Measurements from ENCODE around the gene LSG1. TPM values are rescaled to one million over a fixed set of nuclear protein-coding genes. Genes with fewer than 3 reads are reported as not detected.
"Not testable (repeated sequence)": the region's sequence is repeated elsewhere in the genome, so short reads cannot be mapped to it uniquely, and the experiment has no call there.

The LSG1 gene
- total RNA-seq, 1 donor = 41.2 TPM

- peak in 1 of 3 donors; percentile 25 for DNase-seq (ENCODE audit: low read depth in 2 of 3, low spot score in 2 of 3)
Measured at GRCh38 chr3:194658477-194659242, 13.3 kb downstream of the LSG1 start.

- no peak for DNase-seq (ENCODE audit: low read depth in 2 of 3, low spot score in 2 of 3)
Measured at GRCh38 chr3:194657439-194657838, 14.6 kb downstream of the LSG1 start.

GRCh38 chr3:194654443-194654842 is 17.5 kb downstream of the LSG1 start:
- no peak for DNase-seq (ENCODE audit: low read depth in 2 of 3, low spot score in 2 of 3)

- DNase-seq (ENCODE audit: low read depth in 2 of 3, low spot score in 2 of 3) = no peak
Measured at GRCh38 chr3:194647747-194648146, 24.2 kb downstream of the LSG1 start.

GRCh38 chr3:194642769-194643168 is 29.2 kb downstream of the LSG1 start:
- DNase-seq (ENCODE audit: low read depth in 2 of 3, low spot score in 2 of 3) = no peak

DNA sequence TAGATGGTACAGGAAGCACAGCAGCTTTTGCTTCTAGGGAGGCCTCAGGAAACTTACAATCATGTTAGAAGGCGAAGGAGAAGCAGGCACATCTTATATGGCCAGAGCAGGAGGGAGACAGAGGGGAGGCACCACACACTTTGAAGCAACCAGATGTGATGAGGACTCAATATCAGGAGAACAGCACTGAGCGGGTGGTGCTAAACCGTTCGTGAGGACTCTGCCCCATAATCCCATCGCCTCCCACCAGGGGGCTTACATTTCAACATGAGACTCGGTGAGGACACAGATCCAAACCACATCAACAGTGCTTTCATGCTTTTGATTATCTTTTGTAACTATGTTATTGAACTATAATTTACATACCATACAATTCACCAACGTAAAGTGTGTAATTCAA is 31.2 kb downstream of the LSG1 start:
- DNase-seq (ENCODE audit: low read depth in 2 of 3, low spot score in 2 of 3) = peak; percentile 6 to 66 (median 37)

GRCh38 chr3:194638991-194639605 is 32.9 kb downstream of the LSG1 start:
- DNase-seq (ENCODE audit: low read depth in 2 of 3, low spot score in 2 of 3) = no peak

GRCh38 chr3:194637541-194638400 is 34.2 kb downstream of the LSG1 start:
- DNase-seq (ENCODE audit: low read depth in 2 of 3, low spot score in 2 of 3) = no peak

- no peak for DNase-seq (ENCODE audit: low read depth in 2 of 3, low spot score in 2 of 3)
Measured at GRCh38 chr3:194637066-194637465, 34.9 kb downstream of the LSG1 start.

- peak; percentile 34 to 81 (median 78) for DNase-seq (ENCODE audit: low read depth in 2 of 3, low spot score in 2 of 3)
Measured at GRCh38 chr3:194633349-194634004, 38.5 kb downstream of the LSG1 start, which contains the start of gene TMEM44. TSS of gene TMEM44 (minus strand) at chr3:194633419. CDS start at chr3:194633215, 204 bp downstream.

DNA sequence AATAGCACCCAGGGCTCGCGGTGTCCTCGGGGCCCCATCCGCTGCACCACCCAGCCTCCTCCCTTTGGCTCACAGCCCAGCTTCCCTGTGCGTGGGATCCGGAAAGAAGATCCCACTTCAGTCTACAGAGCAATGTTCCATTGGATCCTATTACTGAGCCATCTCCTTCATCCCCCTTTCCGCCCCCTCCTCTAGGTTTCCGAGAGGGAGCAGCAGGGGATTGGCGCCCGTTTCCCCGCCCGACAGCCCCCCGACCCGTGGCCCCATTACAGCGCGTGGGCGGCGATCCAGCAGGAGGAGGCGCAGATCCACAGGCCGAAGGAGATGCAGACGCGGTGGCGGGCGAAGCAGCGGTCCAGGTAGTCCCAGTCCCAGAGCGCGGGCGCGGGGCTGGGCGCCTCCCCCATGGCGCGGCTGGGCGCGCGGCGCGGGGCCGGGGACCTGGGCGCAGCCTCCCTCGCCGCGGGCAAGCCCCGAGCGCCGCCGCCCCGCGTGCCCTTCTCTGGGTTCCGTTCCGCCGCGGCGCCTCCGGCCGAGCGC is 39.1 kb downstream of the LSG1 start:
- no peak for DNase-seq (ENCODE audit: low read depth in 2 of 3, low spot score in 2 of 3)

DNA sequence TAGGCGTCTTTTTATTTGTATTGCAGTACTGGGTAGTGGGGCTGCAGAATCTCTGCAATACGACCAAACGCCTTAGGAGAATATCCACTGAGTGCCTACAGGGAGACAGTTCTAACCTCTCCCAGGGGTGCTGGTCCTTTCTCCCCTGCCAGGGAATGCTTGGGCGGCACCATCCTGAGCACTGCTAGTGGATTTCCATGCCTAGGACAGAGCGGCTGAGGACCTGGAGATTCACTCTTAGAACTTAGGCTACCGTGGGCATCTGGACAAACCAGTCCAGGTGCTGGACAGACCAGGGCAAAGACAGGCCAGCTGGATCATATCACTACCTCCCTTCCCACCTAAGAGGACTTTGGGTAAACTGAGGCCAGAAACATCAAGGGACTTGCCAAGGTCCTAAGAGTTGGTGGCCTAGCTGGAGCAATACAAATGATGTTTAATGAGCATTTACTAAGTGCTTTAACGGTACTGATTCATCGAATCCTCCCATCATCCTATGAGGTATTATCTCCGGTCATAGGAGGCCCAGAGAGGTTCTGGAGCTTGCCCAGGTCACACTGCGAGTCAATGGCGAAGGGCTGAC is 39.7 kb downstream of the LSG1 start:
- DNase-seq (ENCODE audit: low read depth in 2 of 3, low spot score in 2 of 3) = no peak

GRCh38 chr3:194631696-194632095 is 40.3 kb downstream of the LSG1 start:
- DNase-seq (ENCODE audit: low read depth in 2 of 3, low spot score in 2 of 3) = no peak

DNA sequence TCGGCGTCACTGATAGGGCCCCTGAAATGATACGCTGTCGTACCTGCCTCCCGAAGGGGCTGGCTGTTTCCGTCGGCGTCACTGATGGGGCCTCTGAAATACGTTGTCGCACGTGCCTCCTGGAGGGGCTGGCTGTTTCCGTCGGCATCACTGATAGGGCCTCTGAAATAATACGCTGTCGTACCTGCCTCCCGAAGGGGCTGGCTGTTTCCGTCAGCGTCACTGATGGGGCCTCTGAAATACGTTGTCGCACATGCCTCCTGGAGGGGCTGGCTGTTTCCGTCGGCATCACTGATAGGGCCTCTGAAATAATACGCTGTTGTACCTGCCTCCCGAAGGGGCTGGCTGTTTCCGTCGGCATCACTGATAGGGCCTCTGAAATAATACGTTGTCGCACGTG is 41.3 kb downstream of the LSG1 start:
- not testable (repeated sequence) for DNase-seq (ENCODE audit: low read depth in 2 of 3, low spot score in 2 of 3)

DNA sequence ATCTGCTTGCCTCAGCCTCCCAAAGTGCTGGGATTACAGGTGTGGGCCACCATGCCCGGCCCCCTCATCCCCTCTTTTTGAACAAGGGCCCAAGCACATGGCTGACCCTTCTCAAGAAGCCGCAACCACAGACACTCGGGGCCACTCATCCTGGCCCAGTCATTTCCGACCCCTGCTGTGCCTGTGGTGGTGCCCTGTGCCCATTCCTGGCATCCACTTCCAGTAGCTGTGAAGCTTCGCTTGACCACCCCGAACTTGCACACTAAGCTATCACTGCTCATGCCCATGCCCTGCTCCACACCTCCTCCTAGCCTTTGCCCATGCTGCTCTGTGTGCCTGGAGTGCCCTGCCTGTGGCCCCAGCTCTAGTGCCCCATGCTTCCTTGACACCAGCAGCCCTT is 47.0 kb downstream of the LSG1 start:
- DNase-seq (ENCODE audit: low read depth in 2 of 3, low spot score in 2 of 3) = no peak

DNA sequence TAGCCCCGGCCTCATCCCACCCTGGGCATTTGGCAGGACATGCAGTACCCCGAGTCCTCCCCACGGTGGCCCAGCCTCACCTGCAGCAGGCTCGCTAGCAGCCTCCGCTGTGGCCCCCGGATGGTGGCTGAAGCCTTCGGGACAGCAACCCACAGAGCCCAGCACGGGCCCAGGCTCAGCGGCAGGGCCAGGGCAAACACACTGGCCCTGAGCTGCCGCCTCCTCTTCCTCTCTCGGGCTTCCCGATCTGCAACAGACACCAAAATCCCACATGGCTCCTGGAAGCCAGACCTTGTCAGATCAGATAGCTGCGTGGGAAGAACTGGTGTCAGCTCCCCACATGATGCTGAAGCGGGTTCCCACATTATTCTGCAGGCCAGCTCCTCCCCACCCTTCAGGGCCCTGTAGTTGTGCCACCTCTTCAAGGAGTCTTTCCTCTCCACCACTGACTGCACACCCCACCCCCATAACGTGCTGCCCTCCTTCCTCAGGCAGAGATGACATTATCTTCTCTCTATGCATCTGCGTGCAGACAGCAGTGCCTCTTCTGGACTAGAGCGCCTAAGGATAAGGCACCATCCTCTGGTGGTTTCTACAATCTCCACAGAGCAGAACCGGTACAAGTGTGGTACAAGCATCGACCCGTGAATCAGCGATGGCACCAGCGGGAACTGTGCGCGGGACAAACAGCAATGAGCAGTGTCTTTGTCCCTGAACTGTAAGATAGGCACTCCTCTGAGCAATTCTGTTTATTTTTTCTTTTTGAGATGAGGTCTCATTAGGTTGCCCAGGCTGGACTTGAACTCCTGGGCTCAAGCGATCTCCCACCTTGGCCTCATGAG is 48.3 kb downstream of the LSG1 start:
- no peak for DNase-seq (ENCODE audit: low read depth in 2 of 3, low spot score in 2 of 3)

DNA sequence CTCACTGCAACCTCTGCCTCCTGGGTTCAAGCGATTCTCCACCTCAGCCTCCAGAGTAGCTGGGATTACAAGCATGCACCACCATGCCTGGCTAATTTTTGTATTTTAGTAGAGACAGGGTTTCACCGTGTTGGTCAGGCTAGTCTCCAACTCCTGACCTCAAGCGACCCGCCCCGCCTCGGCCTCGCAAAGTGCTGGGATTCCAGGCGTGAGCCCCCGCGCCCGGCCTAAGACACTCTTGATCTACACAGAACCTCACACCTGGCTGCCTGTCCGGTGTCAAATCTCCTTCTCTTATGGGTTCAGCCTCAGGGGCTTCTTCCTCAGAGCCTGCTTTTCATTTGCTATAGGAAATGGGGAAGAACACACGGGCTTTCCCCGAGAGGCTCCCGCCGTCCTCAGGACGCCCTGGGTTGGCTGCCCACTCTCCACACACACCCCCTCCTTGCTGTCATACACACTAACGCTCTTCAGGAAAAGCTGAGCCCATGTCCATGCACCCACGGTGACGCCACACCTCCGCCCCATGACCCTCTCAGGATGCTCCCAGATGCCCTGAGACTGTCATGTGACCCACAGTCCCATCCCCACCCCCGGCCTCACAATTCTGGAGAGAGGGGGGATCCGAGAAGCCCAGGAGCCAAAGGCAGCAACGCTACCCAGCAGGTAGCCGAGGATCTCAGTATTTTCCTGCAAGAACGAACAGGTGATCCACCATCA is 49.2 kb downstream of the LSG1 start:
- no peak for DNase-seq (ENCODE audit: low read depth in 2 of 3, low spot score in 2 of 3)

- no peak for DNase-seq (ENCODE audit: low read depth in 2 of 3, low spot score in 2 of 3)
Measured at GRCh38 chr3:194621947-194622346, 50.0 kb downstream of the LSG1 start.

DNA sequence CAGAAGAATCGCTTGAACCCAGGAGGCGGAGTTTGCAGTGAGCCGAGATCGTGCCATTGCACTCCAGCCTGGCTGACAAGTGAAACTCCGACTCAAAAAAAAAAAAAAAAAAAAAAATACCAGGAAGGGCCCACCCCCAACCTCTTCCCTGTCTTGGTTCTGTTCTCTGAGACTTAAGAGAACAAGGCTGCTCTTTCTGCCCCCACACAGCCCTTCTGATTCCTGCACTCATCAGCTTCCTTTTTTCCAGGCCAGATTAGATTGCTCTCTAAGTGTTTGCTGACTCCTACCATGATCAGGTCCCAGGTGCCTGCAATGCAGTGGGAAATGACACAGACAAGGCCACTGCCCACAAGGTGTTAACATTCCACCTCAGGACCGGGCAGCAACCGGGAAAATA is 51.8 kb downstream of the LSG1 start:
- DNase-seq (ENCODE audit: low read depth in 2 of 3, low spot score in 2 of 3) = no peak
